D721Med (cell line): ENCODE results near the gene CHST4.
"Not testable (repeated sequence)": the region's sequence is repeated elsewhere in the genome, so short reads cannot be mapped to it uniquely, and the experiment has no call there.

Experiments used
- DNase-seq: peaks from one replicate; pipeline ENCODE4 v3.0.0; 2011; ENCODE audit warnings: low spot score; ENCODE audit not compliant: insufficient read length
- FAIRE-seq: peaks from 2 replicates; lab custom pipeline; 2011; peaks lifted over from hg19 to GRCh38; lab: Jason Lieb, UNC
- TF ChIP-seq, protein P1 (sequence below): IDR thresholded peaks from 2 replicates; pipeline ENCODE4 v1.5.1; 2012; ENCODE audit warnings: mild to moderate bottlenecking, control low read depth; ENCODE audit not compliant: insufficient read depth; ENCODE audit errors: missing control alignments

CHST4 gene

DNA sequence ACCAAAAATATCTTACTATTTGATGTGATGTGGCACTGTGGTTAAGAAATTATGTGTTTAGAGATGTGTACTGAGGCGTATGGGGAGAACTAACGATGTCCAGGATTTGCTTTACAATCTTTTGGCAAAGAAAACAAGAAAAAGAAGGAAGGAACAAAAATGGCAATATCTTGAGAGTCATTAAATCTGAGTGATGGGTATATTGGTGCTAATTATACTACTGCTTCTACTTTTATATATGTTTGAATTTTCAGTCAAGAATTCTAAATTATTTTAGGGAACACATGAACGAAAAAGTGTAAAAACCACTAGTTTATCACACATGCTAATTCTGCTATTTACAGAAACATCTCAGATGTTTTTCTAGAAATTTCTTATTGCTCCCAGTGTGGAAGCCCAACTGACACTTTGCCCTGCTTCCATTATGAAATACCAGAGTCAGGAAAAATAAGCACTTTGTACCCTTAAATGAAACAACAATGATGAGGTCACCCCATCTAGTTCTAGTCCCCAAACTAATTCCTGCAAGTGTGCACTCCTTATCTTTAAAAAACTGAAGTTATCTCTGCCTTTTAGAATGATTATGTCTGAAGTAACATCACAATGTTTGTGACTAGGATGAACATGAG lies 31.8 kb downstream of the CHST4 start:
- TF ChIP-seq, protein P1, sequence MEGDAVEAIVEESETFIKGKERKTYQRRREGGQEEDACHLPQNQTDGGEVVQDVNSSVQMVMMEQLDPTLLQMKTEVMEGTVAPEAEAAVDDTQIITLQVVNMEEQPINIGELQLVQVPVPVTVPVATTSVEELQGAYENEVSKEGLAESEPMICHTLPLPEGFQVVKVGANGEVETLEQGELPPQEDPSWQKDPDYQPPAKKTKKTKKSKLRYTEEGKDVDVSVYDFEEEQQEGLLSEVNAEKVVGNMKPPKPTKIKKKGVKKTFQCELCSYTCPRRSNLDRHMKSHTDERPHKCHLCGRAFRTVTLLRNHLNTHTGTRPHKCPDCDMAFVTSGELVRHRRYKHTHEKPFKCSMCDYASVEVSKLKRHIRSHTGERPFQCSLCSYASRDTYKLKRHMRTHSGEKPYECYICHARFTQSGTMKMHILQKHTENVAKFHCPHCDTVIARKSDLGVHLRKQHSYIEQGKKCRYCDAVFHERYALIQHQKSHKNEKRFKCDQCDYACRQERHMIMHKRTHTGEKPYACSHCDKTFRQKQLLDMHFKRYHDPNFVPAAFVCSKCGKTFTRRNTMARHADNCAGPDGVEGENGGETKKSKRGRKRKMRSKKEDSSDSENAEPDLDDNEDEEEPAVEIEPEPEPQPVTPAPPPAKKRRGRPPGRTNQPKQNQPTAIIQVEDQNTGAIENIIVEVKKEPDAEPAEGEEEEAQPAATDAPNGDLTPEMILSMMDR: no peak
- FAIRE-seq: no peak
- no peak for DNase-seq

DNA sequence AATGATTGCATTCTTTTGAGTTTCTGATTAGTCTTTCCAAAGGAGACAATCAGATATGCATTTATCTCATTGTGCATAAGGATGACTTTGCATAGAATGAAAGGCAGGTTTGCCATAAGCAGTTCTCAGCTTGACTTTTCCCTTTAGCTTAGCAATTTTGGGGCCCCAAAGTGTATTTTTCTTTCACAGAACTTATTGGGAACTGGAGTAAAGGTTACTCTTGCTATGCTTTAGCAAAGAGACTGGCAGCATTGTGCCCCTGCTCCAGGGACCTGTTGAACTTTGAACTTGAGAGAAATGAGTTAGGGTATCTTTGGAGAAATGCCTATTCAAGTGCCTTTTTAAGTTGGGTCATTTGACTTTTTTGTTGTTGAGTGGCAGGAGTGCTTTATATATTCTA lies 33.6 kb downstream of the CHST4 start:
- no peak for FAIRE-seq
- TF ChIP-seq, protein P1: no peak
- DNase-seq: no peak

DNA sequence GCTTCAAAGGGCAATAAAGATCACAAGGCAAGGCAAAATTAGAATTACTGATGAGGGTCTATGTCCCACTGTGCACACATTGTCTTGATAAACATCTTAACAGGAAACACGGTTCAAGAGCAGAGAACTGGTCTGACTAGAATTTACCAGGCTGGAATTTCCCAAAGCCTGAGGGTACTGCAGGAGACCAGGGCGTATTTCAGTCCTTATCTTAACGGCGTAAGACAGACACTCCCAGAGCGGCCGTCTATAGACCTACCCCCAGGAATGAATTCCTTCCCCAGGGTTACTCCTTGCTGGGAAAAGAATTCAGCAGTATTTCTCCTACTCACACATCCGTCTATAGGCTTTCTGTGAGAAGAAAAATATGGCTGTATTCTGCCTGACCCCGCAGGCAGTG lies 35.7 kb downstream of the CHST4 start:
- DNase-seq, FAIRE-seq: not testable (repeated sequence)

DNA sequence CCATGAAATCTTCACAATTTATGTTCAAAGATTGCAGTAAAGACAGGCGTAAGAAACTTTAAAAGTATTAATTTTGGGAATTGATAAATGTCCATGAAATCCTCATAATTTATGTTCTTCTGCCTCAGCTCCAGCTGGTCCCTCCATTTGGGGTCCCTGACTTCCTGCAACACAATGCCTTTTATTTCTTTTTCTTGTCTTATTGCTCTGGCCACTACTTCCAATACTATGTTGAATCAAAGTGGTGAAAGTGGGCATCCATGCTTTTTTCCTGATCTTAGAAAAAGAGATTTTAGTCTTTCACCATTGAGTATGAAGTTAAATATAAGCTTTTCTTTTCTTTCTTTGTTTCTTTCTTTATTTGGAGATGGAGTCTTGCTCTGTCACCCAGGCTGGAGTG lies 36.3 kb downstream of the CHST4 start:
- FAIRE-seq (no peak), DNase-seq (no peak)
- TF ChIP-seq, protein P1: no peak

DNA sequence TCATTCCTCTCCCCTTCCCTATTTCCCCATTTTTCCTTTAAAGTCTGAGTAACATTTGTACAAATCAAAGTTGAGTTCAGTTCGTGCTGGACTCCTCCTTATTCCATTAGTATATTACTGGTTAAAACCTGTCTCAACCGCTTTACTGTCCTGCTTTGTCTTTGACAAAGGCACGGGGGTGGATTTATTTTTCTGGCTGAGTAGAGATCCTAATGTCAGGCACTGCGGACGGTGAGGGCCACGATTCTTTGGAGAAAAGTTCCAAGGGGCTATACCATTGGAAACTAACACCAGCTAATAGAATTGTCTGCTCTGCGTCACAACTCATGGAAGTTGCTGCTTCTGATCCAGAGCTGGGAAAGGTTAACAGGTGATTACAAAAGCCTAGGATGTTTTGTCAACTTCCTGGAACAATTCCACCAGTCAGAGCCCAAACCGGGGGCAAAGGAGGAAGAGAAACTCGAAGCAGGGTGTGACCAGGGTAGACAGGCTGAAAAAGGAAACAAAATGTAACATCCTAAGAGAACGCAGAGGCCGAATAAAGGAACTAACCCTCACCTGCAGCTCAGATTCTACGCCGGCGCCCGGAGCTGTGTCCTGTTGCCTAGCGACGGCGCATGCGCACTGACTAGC lies 38.2 kb downstream of the CHST4 start:
- TF ChIP-seq, protein P1: no peak
- DNase-seq: no peak
- FAIRE-seq: no peak

DNA sequence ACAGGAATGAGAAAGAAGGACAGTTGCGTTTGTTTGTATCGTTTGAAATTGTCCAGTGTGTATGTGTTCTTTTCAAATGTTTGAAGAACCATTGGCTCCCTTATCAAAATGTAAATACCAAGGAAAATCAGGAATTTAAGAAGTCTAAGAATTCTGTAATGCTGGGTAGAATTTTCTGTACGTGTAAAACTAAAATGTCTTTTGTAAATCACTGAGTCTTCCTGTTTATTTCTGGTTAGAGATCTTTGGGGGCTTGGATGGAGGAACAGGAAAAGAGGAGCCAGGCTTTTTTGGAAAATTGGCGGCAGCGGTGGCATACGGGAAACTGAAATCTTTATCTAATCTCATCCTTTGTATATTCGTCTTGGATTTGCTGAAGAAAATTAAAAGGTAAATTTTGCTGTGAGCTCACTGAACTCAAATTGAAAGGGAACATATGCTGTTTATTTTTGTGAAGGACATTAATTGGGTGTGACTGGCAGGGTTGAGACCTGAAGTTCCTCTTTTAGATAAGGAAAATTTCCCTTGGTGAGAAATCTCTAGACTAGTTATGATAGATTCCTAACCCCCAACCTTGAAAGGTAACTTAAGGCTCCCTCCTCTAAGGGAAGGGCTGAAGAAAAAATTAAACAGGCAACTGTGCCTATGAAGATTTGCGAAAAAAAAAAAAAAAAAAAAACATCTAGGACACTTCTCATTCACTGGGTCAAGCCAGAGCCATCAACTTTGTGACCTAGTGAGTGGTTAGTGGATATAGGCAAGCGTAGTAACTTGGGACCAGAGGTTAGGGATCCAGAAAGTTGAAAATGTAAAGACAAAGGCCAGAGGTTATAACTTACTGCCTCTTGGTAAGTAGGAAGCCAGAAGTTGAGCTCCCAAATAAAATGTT lies 39.8 kb downstream of the CHST4 start:
- FAIRE-seq: no peak
- no peak for DNase-seq
- TF ChIP-seq, protein P1: no peak

DNA sequence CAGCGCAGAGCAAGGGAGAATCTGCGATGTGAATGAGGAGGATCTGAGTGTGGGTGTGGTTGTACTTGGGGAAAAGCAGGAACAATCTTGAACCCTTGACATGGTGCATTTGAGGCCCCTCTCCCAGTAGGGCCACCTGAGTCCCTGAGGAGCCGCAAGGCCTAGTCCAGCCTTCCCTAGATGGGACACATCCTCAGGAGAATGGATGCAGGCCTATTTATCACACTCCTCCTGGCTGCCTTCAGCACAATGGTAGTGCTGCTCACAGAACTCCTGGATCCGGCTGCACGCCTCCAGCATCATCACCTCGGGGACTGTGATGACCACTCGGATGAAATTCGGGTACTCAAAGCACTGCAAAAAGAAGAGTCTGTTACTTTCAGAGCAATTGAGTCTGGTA lies 41.7 kb downstream of the CHST4 start:
- no peak for DNase-seq
- FAIRE-seq: no peak
- TF ChIP-seq, protein P1: no peak
